H1 (cell line): Measurements from ENCODE around the gene PLXNA3. TPM values are rescaled to one million over a fixed set of nuclear protein-coding genes. Genes with fewer than 3 reads are reported as not detected.

Experiments
- CHD7 ChIP-seq: fragments of 300-600 bp; sonication (generic); IDR thresholded peaks from 2 replicates; pipeline ENCODE4 v1.7.1; 2012; ENCODE audit warnings: low read length, moderate library complexity, mild to moderate bottlenecking, inconsistent platforms; ENCODE audit not compliant: insufficient replicate concordance
- RNF2 ChIP-seq: fragments of 200-900, 300-1000 bp; sonication (generic); IDR thresholded peaks from 2 replicates; pipeline ENCODE4 v1.7.1; 2016; ENCODE audit warnings: borderline replicate concordance, low read depth, mild to moderate bottlenecking, antibody characterized with exemption, low read length; ENCODE audit not compliant: poor library complexity, severe bottlenecking; ENCODE audit errors: missing control alignments
- polyA plus RNA-seq, 7 experiments: library from polyadenylated mRNA; depleted of rRNA in 3 of 7; stranded (reverse) in 5 of 7; unstranded in 2 of 7; fragments of >200 nt in 5 of 7; fragments of 200-250 nt in 2 of 7; gene quantifications; 1 replicate in 5 of 7; 2 replicates in 1 of 7; 4 replicates in 1 of 7; pipeline versions ENCODE4 v1.2.1 to v1.2.3, GENCODE V29; 2011 to 2013; ENCODE audit warnings: missing spikeins in 2 of 7, mixed read lengths in 2 of 7
- total RNA-seq: library from RNA; stranded (reverse); fragmentation: NEBNext Ultra II Directional; extraction: Animal tissue kit (Norgen Biotek cat#: 25700); gene quantifications from 2 replicates; pipeline ENCODE4 v1.2.1, GENCODE V29; 2021

The PLXNA3 gene
- total and polyA plus RNA-seq, 2 of the 8 experiments (the other 6 are each of a cell fraction or from before 2014, with no cell fraction given), result 10.7 to 18.2 TPM

DNA sequence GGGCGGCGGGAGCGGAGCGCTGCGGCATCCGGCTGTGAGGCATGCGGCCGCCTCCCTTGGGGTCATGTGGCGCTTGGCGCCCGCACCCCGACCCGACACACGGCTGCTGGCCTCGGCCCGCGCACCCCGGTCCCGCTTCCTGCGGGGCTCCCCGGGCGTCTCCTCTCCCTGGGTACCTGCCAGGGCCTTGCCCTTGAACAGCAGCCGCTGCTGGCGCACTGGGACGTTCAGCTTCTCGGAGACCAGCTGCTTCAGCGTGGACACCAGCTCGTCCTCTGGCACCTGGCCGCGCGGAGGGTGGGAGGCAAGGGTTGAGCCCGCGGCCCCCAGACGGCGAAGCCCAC, 27.9 kb downstream of the PLXNA3 start (continued):
- TF ChIP-seq CHD7, result no peak
- no peak for TF ChIP-seq RNF2
